ENCODE measurements around the gene PHF19.

The PHF19 gene

GRCh38 chr9:120876842-120877240 is at the start of gene PHF19:
PHF19 (minus strand) TSS chr9:120877188; CDS start chr9:120874741, 2,447 bp downstream.
- peak; percentile 55 for DNase-seq (ENCODE audit: low spot score)

- DNase-seq (ENCODE audit: low spot score) = peak; percentile 59
Measured at GRCh38 chr9:120926397-120926928, 49.5 kb upstream of the PHF19 start, which contains the start of gene TRAF1. TRAF1 (minus strand) TSS chr9:120926796; CDS start chr9:120926075, 721 bp downstream.

DNA sequence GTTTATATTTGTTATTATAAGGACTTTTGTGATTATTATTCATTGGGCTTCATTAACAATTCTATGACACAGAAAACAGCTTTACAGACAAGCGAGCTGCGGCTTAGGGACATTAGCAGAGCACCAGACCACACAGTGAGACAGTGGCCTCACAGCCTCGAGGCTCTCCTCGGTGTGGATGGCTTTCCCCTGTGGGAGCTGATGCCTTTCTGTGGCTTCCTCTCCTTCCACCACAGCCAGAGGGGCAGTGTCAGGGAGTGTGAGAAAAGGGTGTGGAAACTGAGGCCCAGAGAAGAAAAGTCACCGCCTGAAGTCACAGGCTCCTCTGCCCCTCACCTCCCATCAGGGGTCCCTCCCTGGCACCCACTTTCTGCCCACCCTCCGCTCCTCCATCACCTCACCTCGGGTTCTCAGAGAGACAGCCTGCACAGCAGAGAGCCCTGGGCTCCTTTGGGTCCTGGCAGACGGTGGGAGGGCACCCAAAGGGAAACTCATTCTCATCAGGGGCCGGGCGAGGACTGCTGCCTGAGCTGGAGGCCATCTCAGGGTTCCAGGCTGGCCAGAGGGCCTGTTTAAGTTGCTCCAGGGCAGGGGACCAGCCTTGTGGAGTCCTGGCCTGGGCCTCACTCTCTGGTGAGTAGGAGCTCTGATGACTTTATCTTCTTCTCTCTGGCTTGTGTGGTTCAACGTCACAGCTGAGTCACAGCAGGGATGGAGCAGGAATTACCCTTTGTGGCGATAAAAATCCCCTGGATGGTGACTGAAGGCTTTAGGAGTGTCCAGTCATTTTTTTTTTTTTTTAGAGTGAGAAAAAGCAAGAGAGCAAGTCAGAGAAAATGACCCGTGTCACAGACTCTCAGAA is 48.8 kb upstream of the PHF19 start:
- DNase-seq (ENCODE audit: low spot score) = peak; percentile 90

DNA sequence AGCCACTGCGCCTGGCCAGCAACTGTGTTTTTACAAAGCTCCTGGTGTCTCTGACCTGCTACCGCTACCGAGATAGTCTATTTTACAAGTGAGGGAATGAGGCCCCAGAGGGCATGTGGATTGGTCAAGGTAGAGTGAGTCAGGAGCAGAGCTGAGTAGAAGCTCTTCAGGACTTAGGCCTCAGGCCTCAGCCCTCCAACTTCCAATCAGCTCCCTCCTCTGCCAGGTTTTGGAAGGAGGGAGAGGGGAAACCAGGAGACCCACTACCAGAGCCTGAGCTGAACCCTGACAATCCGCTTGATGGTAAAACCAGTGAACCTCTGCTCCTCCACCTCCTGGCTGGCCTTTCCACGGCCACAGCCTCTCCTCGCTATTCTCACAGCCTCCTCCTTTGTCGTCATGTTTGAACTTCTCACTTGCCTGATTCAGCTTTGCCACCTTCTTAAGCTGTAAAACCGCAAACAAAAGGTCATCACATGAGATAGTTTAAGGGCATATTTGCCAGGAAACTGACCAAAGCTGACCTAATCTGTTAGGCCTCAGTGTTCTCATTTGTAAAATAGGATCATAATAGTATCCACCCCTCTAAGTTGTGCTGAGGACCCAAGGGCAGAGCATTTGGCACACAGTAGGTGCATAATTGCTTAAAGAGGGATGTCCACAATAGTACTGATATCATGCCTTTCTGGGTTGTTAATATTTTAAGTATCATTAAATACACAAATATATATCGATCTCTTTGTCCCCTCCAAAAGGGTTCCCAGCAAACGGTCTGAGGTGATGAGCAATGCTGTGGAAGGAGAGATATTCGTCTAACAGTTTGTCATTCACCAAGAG is 47.9 kb upstream of the PHF19 start:
- peak; percentile 62 for DNase-seq (ENCODE audit: low spot score)

DNA sequence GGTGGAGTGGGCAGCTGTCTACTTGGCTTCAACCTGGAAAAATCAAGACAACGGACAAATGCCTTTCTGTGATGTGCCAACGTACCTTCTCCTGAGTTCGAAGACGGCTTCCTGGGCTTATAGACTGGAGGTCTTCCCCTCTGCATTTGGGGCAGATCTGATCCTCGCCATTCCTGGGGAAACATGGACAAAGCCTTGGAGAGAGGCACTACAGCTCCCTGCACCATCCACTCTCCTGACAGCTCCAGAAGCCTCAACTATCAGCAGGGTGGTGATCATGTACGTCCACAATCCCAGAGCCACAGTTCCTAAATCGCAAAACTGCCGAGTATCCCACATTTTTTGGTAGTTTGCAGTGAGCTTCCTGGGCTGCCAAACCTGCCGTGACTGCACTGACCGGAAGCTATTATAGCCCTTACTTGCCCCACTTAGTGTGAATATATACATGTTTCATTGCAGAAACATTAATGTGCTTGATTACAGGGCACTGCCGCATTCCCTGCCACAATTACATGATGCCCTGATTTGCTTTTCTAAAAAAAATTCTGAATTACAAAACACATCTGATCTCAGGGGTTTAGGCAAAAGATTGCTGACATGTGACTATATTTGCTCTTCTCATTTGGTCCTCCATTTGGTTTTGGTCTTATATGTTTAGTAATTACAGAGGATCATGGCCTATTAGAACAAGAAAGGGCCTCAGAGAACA is 46.8 kb upstream of the PHF19 start:
- DNase-seq (ENCODE audit: low spot score) = no peak

GRCh38 chr9:120922404-120923195 is 45.6 kb upstream of the PHF19 start:
- no peak for DNase-seq (ENCODE audit: low spot score)

DNA sequence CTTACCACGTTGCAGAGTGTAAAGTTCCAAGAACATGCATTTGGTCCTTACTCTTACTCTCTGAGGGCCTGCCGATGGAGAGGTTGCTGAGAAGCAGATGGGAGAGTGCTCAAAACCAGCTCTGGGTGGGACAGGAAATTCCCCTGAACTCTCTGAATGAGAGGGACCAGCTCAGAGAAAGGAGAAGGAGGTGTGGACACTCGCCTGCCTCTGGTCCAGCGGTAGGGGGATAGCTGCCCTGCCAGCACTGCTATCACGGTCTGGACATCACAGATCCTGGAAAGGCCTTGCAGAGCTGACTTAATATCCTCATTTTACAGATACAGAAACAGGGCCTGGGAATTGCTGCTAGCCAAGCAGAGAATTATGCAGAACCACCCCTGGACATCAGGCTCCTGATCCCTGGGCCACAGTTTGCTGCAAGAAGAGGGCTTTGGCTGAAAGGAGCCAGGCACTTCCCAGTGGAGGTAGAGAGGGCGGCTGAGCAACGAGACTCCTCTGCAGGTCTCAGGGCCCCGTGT is 44.7 kb upstream of the PHF19 start:
- DNase-seq (ENCODE audit: low spot score) = no peak

GRCh38 chr9:120920806-120921178 is 43.8 kb upstream of the PHF19 start:
- DNase-seq (ENCODE audit: low spot score) = no peak

DNA sequence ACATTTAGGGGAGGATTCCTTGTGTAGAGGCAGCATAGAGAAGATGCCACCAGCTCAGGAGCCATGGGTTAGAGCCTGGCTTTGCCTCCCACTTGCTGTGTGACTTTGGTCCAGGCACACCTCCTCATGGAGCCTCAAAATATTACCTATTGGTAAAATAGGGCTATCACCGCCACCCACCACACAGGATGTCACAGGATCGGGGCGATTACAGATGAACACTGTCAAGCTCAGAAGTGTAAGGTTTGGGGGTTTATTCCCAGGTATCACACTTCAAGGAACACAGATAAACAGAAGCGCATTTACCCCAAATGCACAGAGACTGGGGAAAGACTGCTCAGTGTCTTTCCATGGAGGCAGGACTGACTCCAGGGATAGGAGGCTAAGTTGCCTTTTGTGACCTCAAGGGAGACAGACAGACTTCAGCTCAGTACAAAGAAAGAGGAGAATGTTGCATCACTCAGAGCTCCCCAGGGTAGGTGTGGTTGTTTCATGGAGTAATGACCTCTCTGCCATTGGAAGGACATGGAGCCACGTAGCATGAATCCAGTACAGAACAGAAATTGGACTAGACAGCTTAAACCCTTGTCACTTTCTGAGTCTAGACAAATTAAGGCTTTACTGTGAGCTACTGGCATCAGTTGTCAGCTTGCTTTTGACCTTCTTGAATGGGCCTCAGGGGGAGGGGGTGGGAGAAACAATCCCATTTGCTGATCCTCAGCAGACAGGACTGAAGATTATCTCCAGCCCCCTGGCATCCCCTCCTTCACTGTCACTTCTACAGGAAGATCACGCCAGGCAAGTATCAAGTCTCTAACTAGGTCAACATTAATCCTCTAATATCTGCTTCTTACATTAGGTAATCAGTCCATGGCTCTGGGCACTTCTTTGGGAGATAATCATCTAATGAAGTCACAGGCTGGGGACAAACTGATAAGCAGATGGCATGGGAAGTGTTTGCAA is 43.1 kb upstream of the PHF19 start:
- no peak for DNase-seq (ENCODE audit: low spot score)

DNA sequence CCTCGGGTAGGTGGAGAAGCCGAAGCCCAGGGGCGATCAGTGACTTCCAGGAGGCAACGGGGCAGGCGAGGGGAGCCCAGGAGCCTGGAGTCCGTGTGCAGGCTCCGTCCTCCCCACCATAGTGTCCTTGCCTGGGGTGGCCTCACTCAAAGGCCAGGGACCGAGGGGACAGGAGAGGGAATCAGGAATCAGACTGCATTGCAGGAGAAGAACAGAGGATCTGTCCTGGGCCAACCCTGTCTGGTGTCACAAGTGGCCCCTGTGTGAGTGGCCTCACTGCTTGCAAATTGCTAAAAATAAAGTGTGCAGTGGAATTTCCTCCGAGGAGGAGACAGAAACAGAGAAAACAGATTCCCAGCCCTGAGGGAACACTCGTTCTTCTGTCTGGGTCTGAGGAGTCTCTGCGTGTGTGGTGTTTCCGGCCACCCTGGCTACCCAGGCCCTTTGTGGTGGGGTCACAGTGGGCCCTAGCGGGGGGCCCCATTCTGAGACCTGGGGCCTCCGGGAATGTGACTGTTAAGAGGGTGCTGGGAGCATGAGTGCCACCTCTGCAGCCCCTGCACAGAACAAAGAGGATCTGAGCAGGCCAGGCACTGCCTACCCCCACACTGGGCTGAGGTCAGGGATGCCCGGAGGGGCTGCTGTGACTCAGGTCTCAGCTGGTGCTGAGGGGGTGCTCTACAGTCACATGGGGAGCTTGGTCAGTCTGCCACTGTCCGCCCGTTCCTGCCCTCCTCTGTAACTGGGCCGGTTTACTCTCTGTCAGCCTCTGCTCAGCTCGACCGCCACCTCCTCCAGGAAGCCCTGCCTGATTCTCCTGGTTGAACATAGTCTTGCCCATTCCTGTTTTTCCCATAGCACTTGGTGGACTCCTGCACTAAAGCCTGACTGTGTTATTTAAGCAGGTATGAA is 42.2 kb upstream of the PHF19 start:
- no peak for DNase-seq (ENCODE audit: low spot score)

DNA sequence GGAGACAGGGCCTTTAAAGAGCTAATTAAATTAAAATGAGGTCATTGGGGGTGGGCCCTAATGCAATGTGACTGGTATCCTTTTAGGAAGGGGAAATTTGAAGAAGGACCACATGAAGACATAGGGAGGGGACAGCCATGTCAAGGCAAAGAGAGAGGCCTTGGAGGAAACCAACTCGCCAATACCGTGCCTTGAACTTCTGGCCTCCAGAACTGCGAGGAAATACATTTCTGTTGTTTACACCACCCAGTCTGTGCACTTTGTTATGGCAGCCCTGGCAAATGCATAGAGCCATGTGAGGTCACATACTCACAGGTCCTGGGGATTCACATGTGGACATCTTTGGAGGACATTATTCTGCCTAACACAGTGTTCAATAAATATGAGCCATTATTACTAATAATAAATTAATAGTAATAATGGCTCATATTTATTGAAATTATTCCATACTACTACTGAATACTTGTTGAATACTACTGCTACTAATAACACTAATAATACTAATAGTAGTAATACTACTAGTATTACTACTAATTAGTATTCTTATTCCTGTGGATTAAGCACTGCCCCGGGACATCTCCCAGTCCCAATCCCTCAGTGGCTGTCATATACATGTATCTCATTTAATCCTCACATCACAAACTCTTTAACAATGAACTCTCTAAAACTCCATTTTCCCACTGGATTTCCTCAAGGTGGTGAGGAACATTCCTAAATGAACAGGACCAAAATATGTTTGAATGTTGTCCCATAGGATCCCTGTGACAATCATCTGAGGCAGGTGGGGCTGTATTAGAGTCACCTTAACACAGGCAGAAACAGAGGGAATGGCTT is 41.2 kb upstream of the PHF19 start:
- no peak for DNase-seq (ENCODE audit: low spot score)

DNA sequence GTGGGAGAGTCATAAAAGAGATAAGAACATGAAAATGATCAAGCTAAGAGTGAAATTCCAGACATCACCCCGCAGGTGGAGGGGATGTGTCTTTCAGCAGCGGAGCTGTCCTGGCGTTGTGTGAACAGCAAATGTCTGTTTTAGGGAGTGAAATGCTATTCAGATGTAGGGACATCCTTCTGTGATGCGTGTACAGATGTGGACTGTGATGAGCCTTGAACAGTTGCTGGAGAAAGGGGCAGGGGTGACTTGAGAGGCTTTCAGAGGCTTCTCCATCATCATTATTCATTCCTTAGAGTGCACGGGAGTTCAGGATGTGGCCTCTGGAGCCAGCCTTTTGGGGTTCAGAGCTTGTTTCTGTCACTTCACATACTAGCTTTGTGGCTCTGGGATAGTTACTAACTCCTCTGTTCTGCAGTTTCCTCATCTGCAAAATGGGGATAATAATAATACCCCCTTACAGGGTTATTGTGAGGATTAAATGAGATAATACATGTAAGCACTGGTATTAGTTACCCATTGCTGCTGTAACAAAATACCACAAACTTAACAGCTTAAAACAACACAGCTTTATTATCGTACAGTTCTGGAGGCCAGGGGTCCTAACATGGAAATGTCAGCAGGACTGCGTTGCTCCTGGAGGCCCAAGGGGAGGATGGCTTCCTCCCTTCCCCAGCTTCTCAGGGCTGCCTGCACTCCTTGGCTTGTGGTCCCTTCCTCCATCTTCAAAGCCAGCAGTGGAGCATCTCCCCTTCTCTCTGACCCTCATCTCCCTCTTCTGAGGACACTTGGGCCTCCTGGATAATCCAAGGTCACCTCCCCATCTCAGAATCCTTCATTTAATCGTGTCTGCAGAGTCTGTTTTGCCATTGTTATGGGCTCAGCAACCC is 40.2 kb upstream of the PHF19 start:
- no peak for DNase-seq (ENCODE audit: low spot score)

DNA sequence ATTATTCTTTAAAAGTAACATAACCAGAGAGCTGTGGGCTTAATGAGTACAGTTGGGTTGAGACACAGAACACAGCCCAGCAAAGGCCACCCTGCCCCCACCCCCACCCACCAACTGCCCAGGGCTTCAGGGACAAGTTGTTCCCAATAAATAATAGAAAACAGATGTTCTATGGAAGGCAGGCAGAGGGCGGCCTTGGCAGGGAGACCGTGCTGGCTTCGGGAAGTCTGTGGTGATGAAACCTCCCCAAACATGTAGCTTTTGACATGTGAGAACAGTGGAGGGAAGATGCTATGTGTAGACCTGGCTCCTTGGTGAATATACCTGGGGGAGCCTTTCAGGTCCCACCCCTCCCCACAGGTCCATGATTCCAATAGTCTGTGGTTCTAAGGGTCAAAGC is 39.6 kb upstream of the PHF19 start:
- no peak for DNase-seq (ENCODE audit: low spot score)

- no peak for DNase-seq (ENCODE audit: low spot score)
Measured at GRCh38 chr9:120915854-120916470, 39.0 kb upstream of the PHF19 start.

GRCh38 chr9:120914953-120915352 is 38.0 kb upstream of the PHF19 start:
- no peak for DNase-seq (ENCODE audit: low spot score)

DNA sequence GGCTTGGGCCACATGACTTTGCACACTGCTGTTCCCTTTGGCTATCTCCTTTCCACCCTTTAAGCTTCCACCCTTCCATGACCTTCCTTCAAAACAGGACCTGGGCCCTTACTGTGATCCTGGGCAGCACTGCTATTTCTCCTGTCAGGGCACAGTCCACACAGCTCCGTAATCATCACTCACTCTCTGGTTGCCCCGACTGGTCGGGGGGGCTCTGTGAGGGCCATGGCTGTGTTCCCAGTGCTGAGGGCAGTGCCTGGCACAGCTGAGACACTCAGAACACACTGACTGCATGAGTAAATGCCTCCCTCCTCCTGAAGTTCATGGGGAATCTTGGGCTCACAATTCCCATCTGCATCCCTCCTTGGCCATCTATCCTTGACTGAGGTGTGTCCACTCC is 37.4 kb upstream of the PHF19 start:
- no peak for DNase-seq (ENCODE audit: low spot score)

All from activated CD4-positive, alpha-beta T cell treated with anti-CD3 and anti-CD28 coated beads, Interleukin-2, Interleukin-4, amounts not matched to agents 100 ng/mL and 50 ng/mL, durations not matched to agents 16 hours and 8 hours (primary cell).